ENCODE data around the gene KLHL12.

GRCh38 chr1:202871367-202871766 is 55.7 kb downstream of the KLHL12 start:
- TF ChIP-seq, protein P1, sequence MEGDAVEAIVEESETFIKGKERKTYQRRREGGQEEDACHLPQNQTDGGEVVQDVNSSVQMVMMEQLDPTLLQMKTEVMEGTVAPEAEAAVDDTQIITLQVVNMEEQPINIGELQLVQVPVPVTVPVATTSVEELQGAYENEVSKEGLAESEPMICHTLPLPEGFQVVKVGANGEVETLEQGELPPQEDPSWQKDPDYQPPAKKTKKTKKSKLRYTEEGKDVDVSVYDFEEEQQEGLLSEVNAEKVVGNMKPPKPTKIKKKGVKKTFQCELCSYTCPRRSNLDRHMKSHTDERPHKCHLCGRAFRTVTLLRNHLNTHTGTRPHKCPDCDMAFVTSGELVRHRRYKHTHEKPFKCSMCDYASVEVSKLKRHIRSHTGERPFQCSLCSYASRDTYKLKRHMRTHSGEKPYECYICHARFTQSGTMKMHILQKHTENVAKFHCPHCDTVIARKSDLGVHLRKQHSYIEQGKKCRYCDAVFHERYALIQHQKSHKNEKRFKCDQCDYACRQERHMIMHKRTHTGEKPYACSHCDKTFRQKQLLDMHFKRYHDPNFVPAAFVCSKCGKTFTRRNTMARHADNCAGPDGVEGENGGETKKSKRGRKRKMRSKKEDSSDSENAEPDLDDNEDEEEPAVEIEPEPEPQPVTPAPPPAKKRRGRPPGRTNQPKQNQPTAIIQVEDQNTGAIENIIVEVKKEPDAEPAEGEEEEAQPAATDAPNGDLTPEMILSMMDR (IDR thresholded peaks at IDR 0.05; ENCODE audit: insufficient read depth, low read depth, low read length): no peak
- no peak for TF ChIP-seq EZH2 (IDR thresholded peaks at IDR 0.05; ENCODE audit: insufficient read depth, low read length)

Data from astrocyte (in vitro differentiated cells and primary cell).